ENCODE measurements around the gene UBE2V1. TPM values are rescaled to one million over a fixed set of nuclear protein-coding genes. Genes with fewer than 3 reads are reported as not detected.

UBE2V1 gene
- total and polyA plus RNA-seq, 2 donors (not counting 3 experiments of a cell fraction or from before 2014, with no cell fraction given) = 145 to 156 TPM

- Histone ChIP-seq H3K9me1 (replicated peaks; ENCODE audit: control insufficient read depth, extremely low read depth, insufficient read depth, low read length) (peaks cover 2% of the 10 kb centered on the region), H3K4me3 (replicated peaks in 1 of 3; ENCODE audit: insufficient read depth in 1 of 3, low read depth in 1 of 3, low read length in 3 of 3) (no peak overlapping the region), H3K9me3 (replicated peaks; ENCODE audit: control insufficient read depth, insufficient read depth, low read length) (no peaks in the 10 kb centered on the region), H4K20me1 (replicated peaks; ENCODE audit: control insufficient read depth, extremely low read depth, insufficient read depth, low read length) (peaks cover 5% of the 10 kb centered on the region), H2AFZ (ENCODE audit: low read depth, low read length) (no peak overlapping the region), H3K9ac (replicated peaks; ENCODE audit: extremely low read depth, insufficient read depth, low read length) (no peak overlapping the region), H3K27me3 (ENCODE audit: control insufficient read depth in 2 of 2, insufficient read depth in 2 of 2, low read length in 2 of 2) (no peaks in the 10 kb centered on the region), H3K27ac (ENCODE audit: insufficient read depth, low read depth, low read length) (no peak overlapping the region), H3K36me3 (ENCODE audit: control insufficient read depth in 2 of 2, extremely low read depth in 1 of 2, insufficient read depth in 2 of 2, low read length in 2 of 2) (peaks cover 2 to 6% of the 10 kb centered on the region in 2 experiments), H3K4me2 (ENCODE audit: insufficient read depth, low read length) (no peak overlapping the region), H3K79me2 (ENCODE audit: control insufficient read depth, insufficient read depth, low read length) (peaks cover 96% of the 10 kb centered on the region), H3K4me1 (ENCODE audit: control insufficient read depth, extremely low read depth, insufficient read depth, low read length) (peaks cover 17% of the 10 kb centered on the region)
- TF ChIP-seq MYC (IDR thresholded peaks at IDR 0.05; ENCODE audit: low read depth, low read length) (no peak), JUN (IDR thresholded peaks at IDR 0.05; ENCODE audit: borderline replicate concordance, insufficient read depth, insufficient read length, low read depth) (no peak), POLR2AphosphoS5 (IDR thresholded peaks at IDR 0.05; ENCODE audit: insufficient read depth, low read depth, low read length) (no peak), POLR2A (IDR thresholded peaks at IDR 0.05; ENCODE audit: low read depth, low read length) (no peak), GATA2 (IDR thresholded peaks at IDR 0.05; ENCODE audit: insufficient read depth, insufficient read length, low read depth, low read length) (no peak), FOS (IDR thresholded peaks at IDR 0.05; ENCODE audit: borderline replicate concordance, insufficient read depth, low read length) (no peak), CTCF (IDR thresholded peaks at IDR 0.05; ENCODE audit: extremely low read depth in 1 of 2, insufficient read depth in 1 of 2, low read depth in 1 of 2, low read length in 2 of 2) (no peak), EZH2 (IDR thresholded peaks at IDR 0.05; ENCODE audit: borderline replicate concordance, low read depth, low read length, severe bottlenecking) (no peak), MAX (IDR thresholded peaks at IDR 0.05; ENCODE audit: insufficient read depth, insufficient read length) (no peak)
- no TSS peak for BruUV-seq (replicated peaks)
- CTCF ChIA-PET = interaction anchor here (1.0 to 4.2 kb wide), 4 partner anchors 12 to 122 kb away, joined by 3 to 20 read pairs (median 10); no protein-coding TSS in a partner anchor
- FAIRE-seq = no peak
- dilution Hi-C loops (cut with MboI; ENCODE audit: extremely low pct_ligation_motif_present, low sequenced_read_pairs) = no loop called here
- DNase-seq (ENCODE audit: low read depth, low spot score) = no peak
- POLR2A ChIA-PET = no interaction called here
- intact Hi-C loops (cut with micrococcal nuclease) = no loop called here
Measured at GRCh38 chr20:50101281-50101680, 11.7 kb downstream of the UBE2V1 start.

All from endothelial cell of umbilical vein (primary cell).